Measurements from ENCODE around the gene ALDH8A1.

Gene ALDH8A1

GRCh38 chr6:134951494-134952263 lies 1.8 kb upstream of the ALDH8A1 start:
- peak in 2 of 10 donors; percentile 56 to 72 for DNase-seq
- intact Hi-C loops (cut with DNase I), result no loop called here

- intact Hi-C loops (cut with DNase I), result no loop called here
- DNase-seq, result no peak
These were observed 581 bp upstream of the ALDH8A1 start for GRCh38 chr6:134950482-134950881.

- intact Hi-C loops (cut with DNase I), result loop anchor here (10.0 kb wide), 1 partner anchor 304 kb away; no protein-coding TSS in a partner anchor
- no peak for DNase-seq
These were observed 1.2 kb downstream of the ALDH8A1 start for GRCh38 chr6:134948691-134949090.

- DNase-seq, result no peak
- intact Hi-C loops (cut with DNase I), result loop anchor here (10.0 kb wide), 1 partner anchor 303 kb away; no protein-coding TSS in a partner anchor
These were observed 1.8 kb downstream of the ALDH8A1 start for GRCh38 chr6:134948142-134948541.

GRCh38 chr6:134945045-134945444 lies 4.9 kb downstream of the ALDH8A1 start:
- no peak for DNase-seq
- intact Hi-C loops (cut with DNase I), result loop anchor here (10.0 kb wide), 1 partner anchor 300 kb away; no protein-coding TSS in a partner anchor

- peak in 1 of 10 donors; percentile 63 for DNase-seq
- intact Hi-C loops (cut with DNase I), result loop anchor here (5.0 to 10.0 kb wide), 2 partner anchors 299 to 786 kb away; no protein-coding TSS in a partner anchor
These were observed 6.3 kb downstream of the ALDH8A1 start for GRCh38 chr6:134943522-134944111.

GRCh38 chr6:134938896-134939295 lies 11.0 kb downstream of the ALDH8A1 start:
- intact Hi-C loops (cut with DNase I), result no loop called here
- DNase-seq, result no peak

- intact Hi-C loops (cut with DNase I), result no loop called here
- no peak for DNase-seq
These were observed 12.5 kb downstream of the ALDH8A1 start for GRCh38 chr6:134937426-134937825.

- intact Hi-C loops (cut with DNase I), result no loop called here
- DNase-seq, result no peak
These were observed 13.0 kb downstream of the ALDH8A1 start for GRCh38 chr6:134936931-134937330.

GRCh38 chr6:134936476-134936875 lies 13.4 kb downstream of the ALDH8A1 start:
- no peak for DNase-seq
- intact Hi-C loops (cut with DNase I), result no loop called here

GRCh38 chr6:134934793-134935485 lies 15.0 kb downstream of the ALDH8A1 start:
- intact Hi-C loops (cut with DNase I), result no loop called here
- no peak for DNase-seq

- peak in 1 of 10 donors; percentile 75 for DNase-seq
- intact Hi-C loops (cut with DNase I), result no loop called here
These were observed 17.1 kb downstream of the ALDH8A1 start for GRCh38 chr6:134932535-134933470.

GRCh38 chr6:134932098-134932497 lies 17.8 kb downstream of the ALDH8A1 start:
- intact Hi-C loops (cut with DNase I), result no loop called here
- DNase-seq, result no peak

- no peak for DNase-seq
- intact Hi-C loops (cut with DNase I), result no loop called here
These were observed 19.4 kb downstream of the ALDH8A1 start for GRCh38 chr6:134930463-134930862.

- no peak for DNase-seq
- intact Hi-C loops (cut with DNase I), result no loop called here
These were observed 21.6 kb downstream of the ALDH8A1 start for GRCh38 chr6:134928151-134928900.

GRCh38 chr6:134925800-134926199 lies 24.1 kb downstream of the ALDH8A1 start:
- no peak for DNase-seq

GRCh38 chr6:134921721-134922261 lies 28.1 kb downstream of the ALDH8A1 start:
- no peak for DNase-seq
- intact Hi-C loops (cut with DNase I), result no loop called here

More at GRCh38 chr6:134925800-134926199, 24.1 kb downstream of the ALDH8A1 start:
- intact Hi-C loops (cut with DNase I), result no loop called here

- DNase-seq, result no peak
- intact Hi-C loops (cut with DNase I), result no loop called here
These were observed 28.6 kb downstream of the ALDH8A1 start for GRCh38 chr6:134921276-134921675.

GRCh38 chr6:134920422-134920821 lies 29.5 kb downstream of the ALDH8A1 start:
- no peak for DNase-seq
- intact Hi-C loops (cut with DNase I), result no loop called here
